Tibial nerve (tissue), 3 donors: ENCODE data around the gene RPP14.

ENCODE experiments used
- POLR2A ChIP-seq, 2 donors: fragments of 450-650 bp; IDR thresholded peaks; one replicate each; pipeline ENCODE4 v1.6.1; 2017; ENCODE audit warnings: antibody characterized with exemption in 2 of 2, mild to moderate bottlenecking in 2 of 2, moderate library complexity in 2 of 2
- TF ChIP-seq, protein P1 (sequence below), 5 experiments: fragments of 200-600 bp in 3 of 5; fragments of 450-650 bp in 2 of 5; sonication (generic) in 3 of 5; IDR thresholded peaks; one replicate each; pipeline ENCODE4 v1.5.1; 2016 to 2019; ENCODE audit warnings: antibody characterized with exemption in 5 of 5, mild to moderate bottlenecking in 3 of 5, moderate library complexity in 2 of 5

DNA sequence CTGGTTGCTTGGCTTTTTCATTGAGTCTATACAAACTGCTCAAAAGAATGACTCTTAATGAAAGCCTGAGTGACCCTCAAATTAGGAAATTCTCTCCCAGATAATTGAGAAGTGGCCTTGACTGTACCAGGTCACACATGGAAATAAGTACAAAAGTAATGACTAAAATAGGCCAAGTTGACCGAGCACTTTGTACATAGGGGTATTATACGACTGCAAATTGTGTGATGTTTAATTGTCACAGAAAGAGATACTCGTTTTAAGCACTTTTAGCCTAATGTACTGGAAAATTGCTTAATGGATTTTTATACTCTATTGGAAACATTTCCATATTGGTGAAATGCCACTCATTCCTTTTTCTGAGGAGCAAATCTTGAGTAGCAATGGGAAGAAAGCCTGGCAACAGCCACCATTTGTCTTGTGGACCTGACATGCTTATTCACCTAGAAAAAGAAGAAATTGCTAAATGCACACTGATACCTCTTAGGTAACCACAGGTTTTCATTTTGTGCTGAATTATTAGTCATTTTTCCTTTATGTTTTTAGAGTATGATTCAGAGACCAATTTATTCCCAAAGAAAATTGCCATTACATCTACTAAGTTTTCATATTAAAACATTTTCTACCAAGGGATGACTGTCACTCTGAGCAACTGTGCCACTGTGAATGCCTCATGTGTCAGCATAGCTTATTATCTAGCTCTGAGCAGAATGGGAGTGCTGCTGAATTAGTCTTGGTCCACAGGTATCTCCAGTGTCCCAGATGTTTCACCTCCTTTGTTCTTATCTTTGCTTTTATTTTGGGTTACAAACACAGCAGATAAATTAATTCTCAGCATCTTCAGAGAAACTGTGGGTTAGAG is 17.7 kb downstream of the RPP14 start:
- no peak for TF ChIP-seq POLR2A (IDR thresholded peaks at IDR 0.05)
- TF ChIP-seq, protein P1, sequence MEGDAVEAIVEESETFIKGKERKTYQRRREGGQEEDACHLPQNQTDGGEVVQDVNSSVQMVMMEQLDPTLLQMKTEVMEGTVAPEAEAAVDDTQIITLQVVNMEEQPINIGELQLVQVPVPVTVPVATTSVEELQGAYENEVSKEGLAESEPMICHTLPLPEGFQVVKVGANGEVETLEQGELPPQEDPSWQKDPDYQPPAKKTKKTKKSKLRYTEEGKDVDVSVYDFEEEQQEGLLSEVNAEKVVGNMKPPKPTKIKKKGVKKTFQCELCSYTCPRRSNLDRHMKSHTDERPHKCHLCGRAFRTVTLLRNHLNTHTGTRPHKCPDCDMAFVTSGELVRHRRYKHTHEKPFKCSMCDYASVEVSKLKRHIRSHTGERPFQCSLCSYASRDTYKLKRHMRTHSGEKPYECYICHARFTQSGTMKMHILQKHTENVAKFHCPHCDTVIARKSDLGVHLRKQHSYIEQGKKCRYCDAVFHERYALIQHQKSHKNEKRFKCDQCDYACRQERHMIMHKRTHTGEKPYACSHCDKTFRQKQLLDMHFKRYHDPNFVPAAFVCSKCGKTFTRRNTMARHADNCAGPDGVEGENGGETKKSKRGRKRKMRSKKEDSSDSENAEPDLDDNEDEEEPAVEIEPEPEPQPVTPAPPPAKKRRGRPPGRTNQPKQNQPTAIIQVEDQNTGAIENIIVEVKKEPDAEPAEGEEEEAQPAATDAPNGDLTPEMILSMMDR (IDR thresholded peaks at IDR 0.05): no peak
